Measurements from ENCODE around the gene PRADC1. TPM values are rescaled to one million over a fixed set of nuclear protein-coding genes. Genes with fewer than 3 reads are reported as not detected.

PRADC1 gene
- total and polyA plus RNA-seq, 9 of the 15 experiments (the other 6 are each of a cell fraction or from before 2014, with no cell fraction given), result 7.3 to 47.4 (median 34.2) TPM

DNA sequence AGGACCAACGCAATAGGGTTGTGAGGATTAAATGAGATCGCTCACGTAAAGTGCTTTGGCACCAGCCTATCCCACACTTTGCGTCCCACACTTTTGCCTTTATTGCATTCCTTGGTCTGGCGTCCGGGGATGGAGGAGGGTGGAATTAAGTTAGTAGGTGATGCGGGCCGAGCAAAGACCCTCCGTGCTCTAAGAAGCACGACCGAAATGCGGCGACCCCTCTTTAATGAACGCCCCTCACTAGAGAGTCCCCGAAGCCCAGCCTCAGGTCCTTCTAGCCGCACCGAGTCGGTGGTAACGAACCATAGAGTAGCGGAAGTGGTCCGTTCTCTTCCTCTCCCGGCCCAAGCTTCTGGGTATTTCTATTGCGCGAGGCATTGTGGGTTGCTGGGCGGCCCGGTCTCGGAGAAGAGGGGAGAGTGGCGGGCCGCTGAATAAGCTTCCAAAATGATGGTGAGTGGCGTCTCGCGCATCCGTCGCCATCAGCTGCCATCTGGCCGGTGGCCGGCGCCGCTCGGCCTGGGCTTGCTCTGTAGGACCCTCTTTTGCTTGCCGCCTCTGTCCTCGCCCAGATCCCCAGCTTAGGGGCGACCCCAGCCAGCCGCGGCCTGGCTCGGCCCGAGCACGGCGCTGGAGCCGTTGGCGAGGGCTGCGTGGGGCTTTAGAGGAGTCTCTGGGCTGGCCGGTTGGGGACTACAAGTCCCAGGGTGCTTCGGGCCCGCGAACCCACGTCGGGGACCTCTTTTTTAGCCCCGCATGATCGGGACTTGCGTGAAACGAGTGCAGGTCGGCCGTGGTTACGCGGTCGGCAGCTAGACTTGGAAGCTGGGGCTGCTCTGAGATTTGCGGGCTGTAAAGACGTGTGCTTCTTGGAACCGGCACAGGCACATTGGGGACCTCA is 1.1 kb upstream of the PRADC1 start, which contains the start of gene CCT7 (continued):
- TF ChIP-seq, protein P1, sequence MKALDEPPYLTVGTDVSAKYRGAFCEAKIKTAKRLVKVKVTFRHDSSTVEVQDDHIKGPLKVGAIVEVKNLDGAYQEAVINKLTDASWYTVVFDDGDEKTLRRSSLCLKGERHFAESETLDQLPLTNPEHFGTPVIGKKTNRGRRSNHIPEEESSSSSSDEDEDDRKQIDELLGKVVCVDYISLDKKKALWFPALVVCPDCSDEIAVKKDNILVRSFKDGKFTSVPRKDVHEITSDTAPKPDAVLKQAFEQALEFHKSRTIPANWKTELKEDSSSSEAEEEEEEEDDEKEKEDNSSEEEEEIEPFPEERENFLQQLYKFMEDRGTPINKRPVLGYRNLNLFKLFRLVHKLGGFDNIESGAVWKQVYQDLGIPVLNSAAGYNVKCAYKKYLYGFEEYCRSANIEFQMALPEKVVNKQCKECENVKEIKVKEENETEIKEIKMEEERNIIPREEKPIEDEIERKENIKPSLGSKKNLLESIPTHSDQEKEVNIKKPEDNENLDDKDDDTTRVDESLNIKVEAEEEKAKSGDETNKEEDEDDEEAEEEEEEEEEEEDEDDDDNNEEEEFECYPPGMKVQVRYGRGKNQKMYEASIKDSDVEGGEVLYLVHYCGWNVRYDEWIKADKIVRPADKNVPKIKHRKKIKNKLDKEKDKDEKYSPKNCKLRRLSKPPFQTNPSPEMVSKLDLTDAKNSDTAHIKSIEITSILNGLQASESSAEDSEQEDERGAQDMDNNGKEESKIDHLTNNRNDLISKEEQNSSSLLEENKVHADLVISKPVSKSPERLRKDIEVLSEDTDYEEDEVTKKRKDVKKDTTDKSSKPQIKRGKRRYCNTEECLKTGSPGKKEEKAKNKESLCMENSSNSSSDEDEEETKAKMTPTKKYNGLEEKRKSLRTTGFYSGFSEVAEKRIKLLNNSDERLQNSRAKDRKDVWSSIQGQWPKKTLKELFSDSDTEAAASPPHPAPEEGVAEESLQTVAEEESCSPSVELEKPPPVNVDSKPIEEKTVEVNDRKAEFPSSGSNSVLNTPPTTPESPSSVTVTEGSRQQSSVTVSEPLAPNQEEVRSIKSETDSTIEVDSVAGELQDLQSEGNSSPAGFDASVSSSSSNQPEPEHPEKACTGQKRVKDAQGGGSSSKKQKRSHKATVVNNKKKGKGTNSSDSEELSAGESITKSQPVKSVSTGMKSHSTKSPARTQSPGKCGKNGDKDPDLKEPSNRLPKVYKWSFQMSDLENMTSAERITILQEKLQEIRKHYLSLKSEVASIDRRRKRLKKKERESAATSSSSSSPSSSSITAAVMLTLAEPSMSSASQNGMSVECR (CRISPR knock-in tag; IDR thresholded peaks at IDR 0.05), result no peak
- TF ChIP-seq KHSRP (IDR thresholded peaks at IDR 0.05), result no peak
- no peak for TF ChIP-seq ZNF165 (CRISPR knock-in tag; IDR thresholded peaks at IDR 0.05; ENCODE audit: borderline replicate concordance)
- TF ChIP-seq LARP7 (IDR thresholded peaks at IDR 0.05), result no peak
- no peak for TF ChIP-seq RNF2 (IDR thresholded peaks at IDR 0.05)
- no peak for TF ChIP-seq NFATC3 (IDR thresholded peaks at IDR 0.05)
- TF ChIP-seq SMAD2 (IDR thresholded peaks at IDR 0.05; ENCODE audit: low read depth, low read length), result no peak
- TF ChIP-seq BRCA1 (IDR thresholded peaks at IDR 0.05), result no peak
- no peak for TF ChIP-seq BRCA1 (CRISPR knock-in tag; IDR thresholded peaks at IDR 0.05)
- no peak for TF ChIP-seq ARID3B (CRISPR knock-in tag; IDR thresholded peaks at IDR 0.05; ENCODE audit: borderline replicate concordance)
- TF ChIP-seq, protein P2, sequence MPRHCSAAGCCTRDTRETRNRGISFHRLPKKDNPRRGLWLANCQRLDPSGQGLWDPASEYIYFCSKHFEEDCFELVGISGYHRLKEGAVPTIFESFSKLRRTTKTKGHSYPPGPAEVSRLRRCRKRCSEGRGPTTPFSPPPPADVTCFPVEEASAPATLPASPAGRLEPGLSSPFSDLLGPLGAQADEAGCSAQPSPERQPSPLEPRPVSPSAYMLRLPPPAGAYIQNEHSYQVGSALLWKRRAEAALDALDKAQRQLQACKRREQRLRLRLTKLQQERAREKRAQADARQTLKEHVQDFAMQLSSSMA (CRISPR knock-in tag; IDR thresholded peaks at IDR 0.05), result no peak
- TF ChIP-seq ZNF41 (CRISPR knock-in tag; conservative IDR thresholded peaks at IDR 0.05), result no peak
- TF ChIP-seq E4F1 (CRISPR knock-in tag; IDR thresholded peaks at IDR 0.05; ENCODE audit: borderline replicate concordance), result no peak
- no peak for TF ChIP-seq TCF15 (CRISPR knock-in tag; IDR thresholded peaks at IDR 0.05)
- peak; percentile 44; the same call in 1 of the 2 replicates for TF ChIP-seq SIN3B (IDR thresholded peaks at IDR 0.05; ENCODE audit: low read depth)
- no peak; the same call in 1 of the 2 replicates for TF ChIP-seq CBFB (CRISPR knock-in tag; IDR thresholded peaks at IDR 0.05)
- TF ChIP-seq ZNF197 (CRISPR knock-in tag; IDR thresholded peaks at IDR 0.05; ENCODE audit: low read depth), result no peak
- TF ChIP-seq ZNF445 (CRISPR knock-in tag; IDR thresholded peaks at IDR 0.05; ENCODE audit: low read depth), result no peak
- TF ChIP-seq GTF2A2 (tag; IDR thresholded peaks at IDR 0.05), result peak; percentile 85
- no peak for TF ChIP-seq ZKSCAN8 (CRISPR knock-in tag; IDR thresholded peaks at IDR 0.05)

Measured in K562 (cell line).